GM23248 (cell line): ENCODE data around the gene NOC4L. TPM values are rescaled to one million over a fixed set of nuclear protein-coding genes. Genes with fewer than 3 reads are reported as not detected.

ENCODE experiments used
- DNase-seq: peaks from one replicate; pipeline ENCODE4 v3.0.0-alpha.2; 2015
- H2AFZ ChIP-seq: fragments of 200-600 bp; sonication (generic); 2 replicates; pipeline ENCODE4 v1.6.1; 2016; ENCODE audit warnings: antibody characterized with exemption
- H3F3A ChIP-seq: fragments of 200-600 bp; sonication (generic); 2 replicates; pipeline ENCODE4 v1.6.1; 2016; ENCODE audit warnings: mild to moderate bottlenecking, antibody characterized with exemption, mixed run types; ENCODE audit not compliant: insufficient read depth
- H3K27ac ChIP-seq: fragments of 200-600 bp; sonication (generic); 2 replicates; pipeline ENCODE4 v1.5.1; 2016; ENCODE audit warnings: mild to moderate bottlenecking
- H3K27me3 ChIP-seq: fragments of 200-600 bp; sonication (generic); replicated peaks from 2 replicates; pipeline ENCODE4 v1.6.1; 2016; ENCODE audit warnings: mild to moderate bottlenecking; ENCODE audit not compliant: insufficient read depth
- H3K36me3 ChIP-seq: fragments of 200-600 bp; sonication (generic); 2 replicates; pipeline ENCODE4 v1.6.1; 2016; ENCODE audit warnings: low read depth, mild to moderate bottlenecking
- H3K4me1 ChIP-seq: fragments of 200-600 bp; sonication (generic); 2 replicates; pipeline ENCODE4 v1.6.1; 2016; ENCODE audit warnings: mild to moderate bottlenecking; ENCODE audit not compliant: insufficient read depth
- H3K4me2 ChIP-seq: fragments of 200-600 bp; sonication (generic); one replicate; pipeline ENCODE4 v1.6.1; 2016; ENCODE audit warnings: mild to moderate bottlenecking; ENCODE audit not compliant: unreplicated experiment
- H3K4me3 ChIP-seq: fragments of 200-600 bp; sonication (generic); 2 replicates; pipeline ENCODE4 v1.5.1; 2016; ENCODE audit warnings: mild to moderate bottlenecking
- H3K79me2 ChIP-seq: fragments of 200-600 bp; sonication (generic); 2 replicates; pipeline ENCODE4 v1.6.1; 2016; ENCODE audit warnings: mild to moderate bottlenecking; ENCODE audit not compliant: insufficient read depth
- H3K9ac ChIP-seq: fragments of 200-600 bp; sonication (generic); 2 replicates; pipeline ENCODE4 v1.6.1; 2016; ENCODE audit warnings: mild to moderate bottlenecking
- H3K9me2 ChIP-seq: fragments of 200-600 bp; sonication (generic); 2 replicates; pipeline ENCODE4 v1.6.1; 2016; ENCODE audit warnings: mixed run types, mild to moderate bottlenecking, moderate library complexity; ENCODE audit not compliant: insufficient read depth
- H3K9me3 ChIP-seq: fragments of 200-600 bp; sonication (generic); one replicate; pipeline ENCODE4 v1.6.1; 2017; ENCODE audit warnings: low read depth
- H4K20me1 ChIP-seq: fragments of 200-600 bp; sonication (generic); 2 replicates; pipeline ENCODE4 v1.6.0; 2016; ENCODE audit not compliant: insufficient read depth
- EZH2 ChIP-seq: fragments of 200-600 bp; sonication (generic); IDR thresholded peaks from 2 replicates; pipeline ENCODE4 v1.6.1; 2018; ENCODE audit warnings: antibody characterized with exemption, mild to moderate bottlenecking; ENCODE audit not compliant: insufficient read depth, poor library complexity, severe bottlenecking
- EZH2phosphoT487 ChIP-seq: fragments of 200-600 bp; sonication (generic); IDR thresholded peaks from 2 replicates; pipeline ENCODE4 v1.6.1; 2018; ENCODE audit warnings: antibody characterized with exemption, moderate library complexity, mild to moderate bottlenecking, low read depth; ENCODE audit not compliant: insufficient read depth
- WGBS, 2 experiments: methylation state at CpG; one replicate each; pipeline ENCODE4 v1.1.6; 2015 to 2017; ENCODE audit warnings: low lambda C conversion rate in 2 of 2, low coverage in 1 of 2; ENCODE audit errors: missing lambda C conversion rate in 2 of 2; 5-methylcytosine and 5-hydroxymethylcytosine counted together
- in situ Hi-C: fragments of 300-500 bp; cut with MboI; formaldehyde crosslinking; loops from 2 replicates; pipeline ENCODE4 v1.15.0; 2020
- polyA plus RNA-seq: library from polyadenylated mRNA; unstranded; fragments of >200 nt; fragmentation: Nextera tagmentation; extraction: Ambion mirVana; gene quantifications from 2 replicates; pipeline ENCODE4 v1.2.1, GENCODE V29; 2016
- total RNA-seq: library from RNA; depleted of rRNA; stranded (reverse); fragments of >200 nt; shearing (Covaris generic); gene quantifications from 2 replicates; pipeline ENCODE4 v1.2.3, GENCODE V29; 2014

NOC4L gene
- total and polyA plus RNA-seq, 2 experiments from 2014 or later = 10.2 to 22.7 TPM

DNA sequence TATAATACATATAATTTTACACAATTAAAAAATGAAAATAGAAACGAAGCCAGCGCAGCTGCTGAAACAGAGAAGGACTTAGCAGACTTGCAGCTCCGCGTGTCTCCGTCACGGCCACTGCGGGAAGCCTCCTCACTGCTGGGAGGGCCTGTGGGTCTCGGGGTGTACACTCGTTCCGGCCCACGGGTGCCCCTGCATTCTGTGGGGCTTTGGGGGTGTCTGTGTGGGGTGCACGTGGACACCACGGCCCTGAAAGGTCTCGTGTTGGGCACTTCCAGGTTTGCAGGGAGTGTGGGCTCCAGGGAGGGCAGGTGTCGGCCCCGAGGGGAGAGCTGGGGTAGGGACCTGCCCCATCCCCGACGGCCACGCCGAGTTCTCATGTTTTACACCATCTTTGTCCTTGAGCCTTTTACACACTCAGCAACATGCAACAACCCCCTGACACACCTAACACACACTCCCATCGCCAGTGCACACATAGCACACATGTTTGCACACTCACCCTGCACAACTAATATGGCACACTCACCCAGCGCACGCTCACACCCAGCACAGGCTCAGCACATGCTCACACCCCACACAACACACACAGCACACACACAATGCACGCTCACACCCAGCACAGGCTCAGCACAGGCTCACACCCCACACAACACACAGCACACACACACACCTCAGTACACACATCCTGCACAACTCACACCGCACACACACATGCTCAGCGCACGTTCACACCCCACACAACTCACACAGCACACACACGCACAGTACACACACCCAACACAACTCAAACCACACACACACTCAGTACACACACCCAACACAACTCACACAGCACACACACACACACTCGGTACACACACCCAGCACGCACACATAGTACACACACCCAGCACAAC lies 36.6 kb downstream of the NOC4L start:
- H3F3A ChIP-seq = no peaks in the 10 kb centered on the region
- in situ Hi-C loops = no loop called here
- no peak overlapping the region for H2AFZ ChIP-seq
- no peak overlapping the region for H3K9ac ChIP-seq
- H3K9me2 ChIP-seq = no peaks in the 10 kb centered on the region
- H3K9me3 ChIP-seq = no peaks in the 10 kb centered on the region
- H3K79me2 ChIP-seq = no peaks in the 10 kb centered on the region
- no peaks in the 10 kb centered on the region for H4K20me1 ChIP-seq
- H3K27me3 ChIP-seq = peaks cover 38% of the 10 kb centered on the region
- TF ChIP-seq EZH2phosphoT487 (no peak), EZH2 (no peak)
- no peaks in the 10 kb centered on the region for H3K36me3 ChIP-seq
- H3K27ac ChIP-seq = no peak overlapping the region
- 73 to 79% methylated on average over 24 to 30 of the region's 30 CpGs for WGBS, 2 experiments
- no peaks in the 10 kb centered on the region for H3K4me1 ChIP-seq
- no peak overlapping the region for H3K4me2 ChIP-seq
- no peak for DNase-seq
- H3K4me3 ChIP-seq = no peak overlapping the region

DNA sequence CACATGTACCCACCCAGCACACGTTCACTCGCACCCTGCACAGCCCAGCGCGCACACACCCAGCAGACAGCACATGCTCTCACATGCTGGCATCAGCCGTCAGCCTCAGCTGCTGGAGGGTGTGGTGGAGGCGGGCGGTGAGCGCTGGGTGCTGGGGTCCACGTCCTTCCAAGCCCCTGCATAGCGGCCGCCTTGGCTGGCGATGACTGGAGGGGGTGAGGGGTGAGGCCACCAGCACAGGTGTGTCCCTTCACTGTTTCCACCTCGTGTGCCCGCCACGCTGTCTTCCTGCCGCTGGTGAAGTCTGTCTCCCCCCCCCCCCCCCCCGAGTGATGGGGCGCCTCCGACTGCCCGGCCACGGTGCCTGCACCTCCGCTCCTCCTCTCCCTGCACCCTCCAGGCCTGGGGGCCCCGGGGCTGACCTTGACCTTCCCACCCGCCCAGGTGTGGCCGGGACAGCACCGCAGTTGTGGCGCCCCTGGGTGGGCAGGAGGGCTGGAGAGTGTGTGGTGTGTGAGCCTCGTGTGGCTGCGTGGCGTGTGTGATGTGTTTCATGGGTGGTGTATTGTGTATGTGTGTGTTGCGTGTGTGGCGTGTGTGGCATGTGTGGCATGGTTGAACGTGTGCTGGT lies 37.4 kb downstream of the NOC4L start:
- in situ Hi-C loops = no loop called here
- Histone ChIP-seq H3K36me3 (no peaks in the 10 kb centered on the region), H2AFZ (no peak overlapping the region), H3K79me2 (no peaks in the 10 kb centered on the region), H3K9ac (no peak overlapping the region), H4K20me1 (no peaks in the 10 kb centered on the region), H3K4me2 (no peak overlapping the region), H3K9me3 (no peaks in the 10 kb centered on the region), H3K27ac (no peak overlapping the region), H3K4me1 (no peaks in the 10 kb centered on the region), H3K27me3 (peaks cover 39% of the 10 kb centered on the region), H3K4me3 (no peak overlapping the region), H3F3A (no peaks in the 10 kb centered on the region), H3K9me2 (no peaks in the 10 kb centered on the region)
- no peak for DNase-seq
- no peak for TF ChIP-seq EZH2phosphoT487
- TF ChIP-seq EZH2 = no peak
- WGBS, 2 experiments = 79 to 80% methylated on average over 23 to 33 of the region's 33 CpGs

DNA sequence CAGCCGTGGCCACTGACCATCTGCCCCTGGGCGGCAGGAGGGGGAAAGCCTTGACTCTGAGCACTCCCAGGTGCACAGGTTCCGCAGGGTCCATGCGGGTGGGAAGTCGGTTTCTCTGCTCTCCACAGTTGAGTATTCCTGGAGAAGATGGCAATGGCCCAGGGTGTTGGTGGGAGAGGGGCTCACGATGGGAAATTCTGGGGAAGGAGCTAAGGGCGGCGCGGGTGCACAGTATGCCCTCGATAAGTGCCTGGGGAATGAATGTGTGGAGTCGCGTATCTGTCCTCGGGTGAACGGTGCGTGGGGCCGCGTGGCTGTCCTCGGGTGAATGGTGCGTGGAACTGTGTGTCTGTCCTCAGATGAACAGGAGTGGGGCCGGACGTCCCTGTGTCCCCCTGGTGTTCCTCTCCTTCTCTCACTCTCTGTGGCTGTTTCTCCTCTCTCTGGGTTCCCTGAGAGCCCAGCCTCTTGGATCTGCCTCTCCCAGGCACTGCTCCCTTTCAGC lies 38.0 kb downstream of the NOC4L start:
- no peak overlapping the region for H3K4me3 ChIP-seq
- no peak overlapping the region for H3K27ac ChIP-seq
- peaks cover 33% of the 10 kb centered on the region for H3K27me3 ChIP-seq
- H3K9ac ChIP-seq = no peak overlapping the region
- in situ Hi-C loops = no loop called here
- no peaks in the 10 kb centered on the region for H3K4me1 ChIP-seq
- H3K36me3 ChIP-seq = no peaks in the 10 kb centered on the region
- no peak for TF ChIP-seq EZH2phosphoT487
- TF ChIP-seq EZH2 = no peak
- H3F3A ChIP-seq = no peaks in the 10 kb centered on the region
- no peak overlapping the region for H3K4me2 ChIP-seq
- no peaks in the 10 kb centered on the region for H3K79me2 ChIP-seq
- no peaks in the 10 kb centered on the region for H3K9me2 ChIP-seq
- no peaks in the 10 kb centered on the region for H4K20me1 ChIP-seq
- no peaks in the 10 kb centered on the region for H3K9me3 ChIP-seq
- no peak overlapping the region for H2AFZ ChIP-seq
- 81 to 86% methylated on average over 19 to 21 of the region's 21 CpGs for WGBS, 2 experiments
- DNase-seq = no peak

DNA sequence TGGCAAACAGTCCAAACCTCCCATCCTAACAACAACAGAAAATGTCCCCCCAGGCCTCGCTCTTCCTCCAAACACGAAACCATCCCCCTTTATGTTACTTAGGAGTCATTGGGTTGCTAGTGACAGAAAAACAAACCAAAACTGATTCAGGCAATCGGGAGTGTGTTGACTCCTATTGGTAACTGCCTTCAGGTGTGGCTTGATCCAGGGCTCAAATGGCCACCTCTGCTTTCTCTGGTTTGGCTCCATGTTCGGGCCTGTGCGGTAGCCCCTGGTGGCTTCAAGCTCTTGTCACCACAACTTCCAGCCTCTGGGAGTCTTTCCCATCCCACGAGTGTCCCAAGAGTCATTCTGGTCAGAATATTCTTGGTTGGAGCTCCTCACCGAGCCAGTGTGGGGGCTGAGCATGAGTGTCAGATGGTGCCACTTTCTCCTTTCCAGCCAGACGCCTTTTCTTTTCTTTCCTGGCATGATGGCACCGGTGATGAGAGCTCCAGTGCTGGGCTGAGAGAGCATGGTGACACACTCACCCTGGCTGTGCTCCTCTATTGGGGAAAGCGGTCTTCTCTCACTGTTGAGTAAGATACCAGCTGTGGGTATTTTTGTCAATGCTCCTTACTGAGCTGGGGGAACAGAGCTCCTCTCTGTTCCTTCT lies 38.6 kb downstream of the NOC4L start:
- no peaks in the 10 kb centered on the region for H3K9me2 ChIP-seq
- H3K9me3 ChIP-seq = no peaks in the 10 kb centered on the region
- H3K4me2 ChIP-seq = no peak overlapping the region
- no peak overlapping the region for H2AFZ ChIP-seq
- no peaks in the 10 kb centered on the region for H3K4me1 ChIP-seq
- no peaks in the 10 kb centered on the region for H3K79me2 ChIP-seq
- no peak for DNase-seq
- 73 to 74% methylated on average over 10 of the region's 10 CpGs for WGBS, 2 experiments
- H3K36me3 ChIP-seq = no peaks in the 10 kb centered on the region
- H3F3A ChIP-seq = no peaks in the 10 kb centered on the region
- TF ChIP-seq EZH2 = no peak
- no peak for TF ChIP-seq EZH2phosphoT487
- H3K4me3 ChIP-seq = no peak overlapping the region
- in situ Hi-C loops = no loop called here
- no peak overlapping the region for H3K27ac ChIP-seq
- no peak overlapping the region for H3K9ac ChIP-seq
- no peaks in the 10 kb centered on the region for H4K20me1 ChIP-seq
- H3K27me3 ChIP-seq = peaks cover 27% of the 10 kb centered on the region
